ENCODE measurements around the gene SLC36A2. TPM values are rescaled to one million over a fixed set of nuclear protein-coding genes. Genes with fewer than 3 reads are reported as not detected.
"Not testable (repeated sequence)": the region's sequence is repeated elsewhere in the genome, so short reads cannot be mapped to it uniquely, and the experiment has no call there.

Gene SLC36A2
- polyA plus RNA-seq, 4 donors, result not detected

DNA sequence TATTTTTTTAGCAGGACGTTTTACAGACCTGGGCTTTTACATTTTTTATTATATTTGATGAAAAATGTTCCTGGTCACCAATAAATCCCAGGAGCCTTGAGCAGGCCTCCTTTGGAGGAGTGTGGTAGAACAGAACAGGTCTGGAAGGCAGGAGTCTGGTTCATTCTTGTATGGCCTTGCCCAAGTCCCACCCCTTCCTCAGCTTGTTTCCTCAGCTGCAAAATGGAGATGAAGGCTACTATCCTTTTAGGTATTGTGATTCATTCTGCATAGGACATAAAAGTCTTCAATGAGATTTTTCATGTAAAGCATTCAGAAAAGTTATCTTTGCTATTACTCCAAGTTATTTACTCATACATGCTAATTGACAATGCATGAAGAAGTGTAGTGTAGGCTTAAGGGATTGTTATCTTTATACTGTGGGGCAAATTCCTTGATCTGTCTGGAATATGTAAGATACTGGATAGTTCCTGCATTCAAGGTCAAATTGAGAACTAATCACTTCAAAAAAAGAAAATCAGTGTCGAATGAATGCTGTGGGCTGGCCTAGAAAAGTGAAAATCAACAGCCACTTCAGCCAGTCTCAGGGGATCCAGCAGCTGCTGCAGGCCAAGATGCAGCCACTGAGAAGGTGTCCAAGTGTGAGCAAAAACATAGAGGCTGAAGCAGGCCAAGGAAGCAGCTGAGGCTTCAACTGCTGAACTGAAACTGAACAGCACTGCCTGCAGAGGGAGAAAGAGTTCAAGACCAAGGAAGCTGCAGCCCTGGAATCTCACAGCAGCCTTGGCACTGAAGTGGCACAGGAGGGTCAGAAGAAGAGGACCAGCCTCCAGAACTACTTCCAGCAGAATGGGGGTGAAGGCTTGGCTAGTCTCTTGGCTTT lies 28.3 kb downstream of the SLC36A2 start:
- Histone ChIP-seq H3K36me3 (ENCODE audit: control insufficient read depth in 3 of 3, insufficient read depth in 2 of 3, low read depth in 1 of 3, low read length in 3 of 3) (no peaks in the 10 kb centered on the region), H3K27me3 (ENCODE audit: control insufficient read depth in 3 of 3, insufficient read depth in 3 of 3, low read length in 3 of 3) (peaks cover 0 to 2% (median 0%) of the 10 kb centered on the region in 3 donors), H3K9me3 (ENCODE audit: control insufficient read depth in 2 of 2, insufficient read depth in 1 of 2, low read depth in 1 of 2, low read length in 1 of 2) (no peaks in the 10 kb centered on the region), H3K4me3 (ENCODE audit: low read depth in 1 of 3, low read length in 3 of 3) (no peak overlapping the region), H3K4me1 (ENCODE audit: control insufficient read depth in 3 of 3, insufficient read depth in 2 of 3, low read depth in 1 of 3, low read length in 2 of 3) (no peaks in the 10 kb centered on the region), H3K27ac (ENCODE audit: low read depth in 1 of 3, low read length in 2 of 3) (no peak overlapping the region)
- WGBS, 3 donors, result 40 to 50% (median 49%) methylated on average over 2 of the region's 2 CpGs
- DNase-seq (peak; percentile 8 to 19), FAIRE-seq (no peak)

DNA sequence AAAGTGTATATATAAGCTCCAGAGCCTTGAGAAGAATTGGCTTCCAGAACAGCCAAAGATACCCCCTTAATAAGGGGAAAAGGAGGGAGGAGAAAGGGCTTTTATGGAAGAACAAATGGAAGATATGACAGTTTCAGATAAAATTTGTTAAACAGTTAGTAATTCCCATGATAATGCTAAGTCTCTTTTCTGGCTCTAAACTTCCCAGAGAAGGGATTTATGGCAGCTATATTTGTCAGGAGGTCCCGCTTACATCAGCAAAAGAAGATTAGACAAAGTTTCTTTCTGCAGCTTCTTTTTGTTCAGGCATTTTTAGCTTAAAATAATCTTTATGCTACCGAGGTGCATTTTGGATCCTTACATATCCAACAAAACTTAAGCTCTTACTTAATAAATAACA lies 29.5 kb downstream of the SLC36A2 start:
- Histone ChIP-seq H3K9me3 (ENCODE audit: control insufficient read depth in 2 of 2, insufficient read depth in 1 of 2, low read depth in 1 of 2, low read length in 1 of 2) (no peaks in the 10 kb centered on the region), H3K4me1 (ENCODE audit: control insufficient read depth in 3 of 3, insufficient read depth in 2 of 3, low read depth in 1 of 3, low read length in 2 of 3) (no peaks in the 10 kb centered on the region), H3K27ac (ENCODE audit: low read depth in 1 of 3, low read length in 2 of 3) (no peak overlapping the region), H3K4me3 (ENCODE audit: low read depth in 1 of 3, low read length in 3 of 3) (no peak overlapping the region), H3K27me3 (ENCODE audit: control insufficient read depth in 3 of 3, insufficient read depth in 3 of 3, low read length in 3 of 3) (peaks cover 0 to 2% (median 0%) of the 10 kb centered on the region in 3 donors), H3K36me3 (ENCODE audit: control insufficient read depth in 3 of 3, insufficient read depth in 2 of 3, low read depth in 1 of 3, low read length in 3 of 3) (no peaks in the 10 kb centered on the region)
- DNase-seq, result no peak
- 53 to 66% (median 61%) methylated on average over 2 of the region's 2 CpGs for WGBS, 3 donors
- no peak for FAIRE-seq

DNA sequence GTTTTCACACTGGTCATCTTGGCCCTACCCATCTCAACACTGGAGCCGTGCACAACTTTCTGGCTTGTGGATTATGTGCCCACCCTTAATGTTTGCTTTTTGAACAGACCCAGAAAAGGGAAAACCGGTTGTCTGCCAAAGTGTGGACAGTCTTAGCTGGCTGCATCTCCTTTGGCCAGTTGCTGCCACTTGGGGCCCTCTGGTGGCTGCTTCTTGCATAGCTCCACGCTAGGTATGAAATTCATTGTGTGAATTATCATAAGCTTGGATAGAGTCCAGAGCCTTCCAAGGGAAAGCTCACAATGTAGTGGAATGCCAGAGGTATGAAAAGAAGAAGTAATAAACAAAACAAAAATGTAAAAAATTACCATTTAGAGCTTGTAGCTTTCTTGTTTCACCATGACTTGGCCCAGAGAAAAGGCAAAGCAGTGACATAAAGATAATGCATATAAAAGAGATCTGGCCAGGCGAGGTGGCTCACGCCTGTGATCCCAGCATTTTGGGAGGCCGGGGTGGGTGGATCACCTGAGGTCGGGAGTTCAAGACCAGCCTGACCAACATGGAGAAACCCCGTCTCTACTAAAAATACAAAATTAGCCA lies 31.3 kb downstream of the SLC36A2 start:
- no peaks in the 10 kb centered on the region for H3K9me3 ChIP-seq (ENCODE audit: control insufficient read depth in 2 of 2, insufficient read depth in 1 of 2, low read depth in 1 of 2, low read length in 1 of 2)
- H3K27me3 ChIP-seq (ENCODE audit: control insufficient read depth in 3 of 3, insufficient read depth in 3 of 3, low read length in 3 of 3), result peaks cover 0 to 2% (median 0%) of the 10 kb centered on the region in 3 donors
- H3K27ac ChIP-seq (ENCODE audit: low read depth in 1 of 3, low read length in 2 of 3), result no peak overlapping the region
- WGBS, 3 donors, result 45 to 52% (median 45%) methylated on average over 8 of the region's 8 CpGs
- peak; percentile 71 to 77 for DNase-seq
- no peak overlapping the region for H3K4me3 ChIP-seq (ENCODE audit: low read depth in 1 of 3, low read length in 3 of 3)
- no peak for FAIRE-seq
- H3K4me1 ChIP-seq (ENCODE audit: control insufficient read depth in 3 of 3, insufficient read depth in 2 of 3, low read depth in 1 of 3, low read length in 2 of 3), result no peaks in the 10 kb centered on the region
- no peaks in the 10 kb centered on the region for H3K36me3 ChIP-seq (ENCODE audit: control insufficient read depth in 3 of 3, insufficient read depth in 2 of 3, low read depth in 1 of 3, low read length in 3 of 3)

DNA sequence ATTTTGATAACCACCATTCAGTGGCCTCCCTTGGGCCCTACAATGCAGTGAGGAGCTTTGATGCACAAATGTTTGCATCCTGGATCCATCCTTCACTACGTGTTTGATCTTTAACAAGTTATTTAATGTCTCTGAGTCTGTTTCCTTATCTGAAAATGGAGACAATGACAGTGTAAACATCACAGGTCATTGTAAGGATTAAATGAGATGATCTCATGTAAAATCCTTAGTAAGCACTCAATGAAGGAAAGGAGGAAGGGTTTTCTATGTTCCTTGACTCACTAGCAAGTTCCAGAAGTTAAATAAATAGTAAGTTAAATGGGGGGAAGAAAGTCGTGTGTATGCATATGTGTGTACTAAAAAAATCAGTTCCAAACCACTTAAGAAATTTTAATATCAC lies 34.0 kb downstream of the SLC36A2 start:
- no peak overlapping the region for H3K4me3 ChIP-seq (ENCODE audit: low read depth in 1 of 3, low read length in 3 of 3)
- peaks cover 0 to 2% (median 0%) of the 10 kb centered on the region in 3 donors for H3K27me3 ChIP-seq (ENCODE audit: control insufficient read depth in 3 of 3, insufficient read depth in 3 of 3, low read length in 3 of 3)
- H3K4me1 ChIP-seq (ENCODE audit: control insufficient read depth in 3 of 3, insufficient read depth in 2 of 3, low read depth in 1 of 3, low read length in 2 of 3), result no peaks in the 10 kb centered on the region
- no peak for DNase-seq
- no peak for FAIRE-seq
- H3K9me3 ChIP-seq (ENCODE audit: control insufficient read depth in 2 of 2, insufficient read depth in 1 of 2, low read depth in 1 of 2, low read length in 1 of 2), result no peaks in the 10 kb centered on the region
- H3K27ac ChIP-seq (ENCODE audit: low read depth in 1 of 3, low read length in 2 of 3), result no peak overlapping the region
- 15 to 35% (median 28%) methylated on average over 2 of the region's 2 CpGs for WGBS, 3 donors
- no peaks in the 10 kb centered on the region for H3K36me3 ChIP-seq (ENCODE audit: control insufficient read depth in 3 of 3, insufficient read depth in 2 of 3, low read depth in 1 of 3, low read length in 3 of 3)

DNA sequence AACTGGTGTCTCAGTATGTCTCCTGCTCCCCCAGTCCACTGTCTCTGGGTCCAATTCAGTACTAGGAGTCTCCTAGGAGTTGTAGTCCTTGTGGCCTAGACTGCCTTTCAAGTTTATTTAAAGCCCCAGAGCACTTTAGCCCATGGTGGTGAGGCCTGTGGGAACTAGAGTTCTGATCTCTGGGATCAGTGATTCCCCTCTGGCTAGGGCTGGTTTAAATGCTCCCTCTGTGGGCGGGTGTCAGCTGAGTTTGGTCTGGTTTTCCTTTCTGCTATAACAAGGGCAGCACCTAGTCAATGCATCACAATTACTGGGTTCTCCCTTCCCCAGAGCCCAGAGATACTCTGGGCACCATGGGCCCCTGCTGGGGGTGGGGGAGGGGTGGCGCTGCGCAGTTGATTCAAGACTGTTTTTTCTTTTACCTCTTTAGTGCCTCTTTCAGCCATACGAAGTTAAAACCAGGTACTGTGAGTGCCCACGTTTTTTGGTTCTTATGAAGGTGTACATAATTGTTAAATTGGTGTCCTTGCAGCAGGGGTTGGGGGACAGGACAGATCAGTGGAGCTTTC lies 34.5 kb downstream of the SLC36A2 start:
- Histone ChIP-seq H3K4me1 (ENCODE audit: control insufficient read depth in 3 of 3, insufficient read depth in 2 of 3, low read depth in 1 of 3, low read length in 2 of 3) (no peaks in the 10 kb centered on the region), H3K27me3 (ENCODE audit: control insufficient read depth in 3 of 3, insufficient read depth in 3 of 3, low read length in 3 of 3) (peaks cover 0 to 2% (median 0%) of the 10 kb centered on the region in 3 donors), H3K27ac (ENCODE audit: low read depth in 1 of 3, low read length in 2 of 3) (no peak overlapping the region), H3K4me3 (ENCODE audit: low read depth in 1 of 3, low read length in 3 of 3) (no peak overlapping the region), H3K36me3 (ENCODE audit: control insufficient read depth in 3 of 3, insufficient read depth in 2 of 3, low read depth in 1 of 3, low read length in 3 of 3) (no peaks in the 10 kb centered on the region), H3K9me3 (ENCODE audit: control insufficient read depth in 2 of 2, insufficient read depth in 1 of 2, low read depth in 1 of 2, low read length in 1 of 2) (no peaks in the 10 kb centered on the region)
- DNase-seq (no peak), FAIRE-seq (no peak)
- 62 to 73% (median 66%) methylated on average over 5 of the region's 5 CpGs for WGBS, 3 donors

DNA sequence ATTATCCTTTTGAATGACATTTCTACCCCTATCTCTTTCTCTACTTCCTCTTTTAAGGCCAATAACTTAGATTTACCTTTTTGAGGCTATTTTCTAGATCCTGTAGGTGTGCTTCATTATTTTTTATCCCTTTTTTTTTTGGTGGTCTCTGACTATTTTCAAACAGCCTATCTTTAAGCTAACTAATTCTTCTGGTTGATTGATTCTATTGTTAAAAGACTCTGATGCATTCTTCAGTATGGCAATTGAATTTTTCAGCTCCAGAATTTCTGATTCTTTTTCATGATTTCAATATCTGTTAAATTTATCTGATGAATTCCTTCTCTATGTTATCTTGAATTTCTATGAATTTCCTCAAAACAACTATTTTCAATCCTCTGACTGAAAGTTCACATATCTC lies 36.4 kb downstream of the SLC36A2 start:
- Histone ChIP-seq H3K27ac (ENCODE audit: low read depth in 1 of 3, low read length in 2 of 3) (no peak overlapping the region), H3K4me3 (ENCODE audit: low read depth in 1 of 3, low read length in 3 of 3) (no peak overlapping the region), H3K9me3 (ENCODE audit: control insufficient read depth in 2 of 2, insufficient read depth in 1 of 2, low read depth in 1 of 2, low read length in 1 of 2) (no peaks in the 10 kb centered on the region), H3K36me3 (ENCODE audit: control insufficient read depth in 3 of 3, insufficient read depth in 2 of 3, low read depth in 1 of 3, low read length in 3 of 3) (no peaks in the 10 kb centered on the region), H3K4me1 (ENCODE audit: control insufficient read depth in 3 of 3, insufficient read depth in 2 of 3, low read depth in 1 of 3, low read length in 2 of 3) (no peaks in the 10 kb centered on the region), H3K27me3 (ENCODE audit: control insufficient read depth in 3 of 3, insufficient read depth in 3 of 3, low read length in 3 of 3) (peaks cover 0 to 2% (median 0%) of the 10 kb centered on the region in 3 donors)
- FAIRE-seq, result no peak
- no peak for DNase-seq

DNA sequence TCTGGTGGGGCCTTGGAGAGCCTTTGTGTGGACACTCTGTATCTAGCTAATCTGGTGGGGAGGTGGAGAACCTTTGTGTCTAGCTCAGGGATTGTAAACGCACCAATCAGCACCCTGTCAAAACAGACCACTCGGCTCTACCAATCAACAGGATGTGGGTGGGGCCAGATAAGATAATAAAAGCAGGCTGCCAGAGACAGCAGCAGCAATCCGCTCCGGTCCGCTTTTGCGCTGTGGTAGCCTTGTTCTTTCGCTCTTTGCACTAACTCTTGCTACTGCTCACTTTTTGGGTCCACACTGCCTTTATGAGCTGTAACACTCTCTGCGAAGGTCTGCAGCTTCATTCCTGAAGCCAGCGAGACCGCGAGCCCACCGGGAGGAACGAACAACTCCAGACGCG lies 37.5 kb downstream of the SLC36A2 start:
- not testable (repeated sequence) for H3K9me3 ChIP-seq (ENCODE audit: control insufficient read depth in 2 of 2, insufficient read depth in 1 of 2, low read depth in 1 of 2, low read length in 1 of 2); FAIRE-seq; H3K4me1 ChIP-seq (ENCODE audit: control insufficient read depth in 3 of 3, insufficient read depth in 2 of 3, low read depth in 1 of 3, low read length in 2 of 3); H3K36me3 ChIP-seq (ENCODE audit: control insufficient read depth in 3 of 3, insufficient read depth in 2 of 3, low read depth in 1 of 3, low read length in 3 of 3); DNase-seq; H3K4me3 ChIP-seq (ENCODE audit: low read depth in 1 of 3, low read length in 3 of 3); H3K27me3 ChIP-seq (ENCODE audit: control insufficient read depth in 3 of 3, insufficient read depth in 3 of 3, low read length in 3 of 3); H3K27ac ChIP-seq (ENCODE audit: low read depth in 1 of 3, low read length in 2 of 3)
- WGBS, 3 donors, result 89 to 93% (median 90%) methylated on average over 15 of the region's 15 CpGs

DNA sequence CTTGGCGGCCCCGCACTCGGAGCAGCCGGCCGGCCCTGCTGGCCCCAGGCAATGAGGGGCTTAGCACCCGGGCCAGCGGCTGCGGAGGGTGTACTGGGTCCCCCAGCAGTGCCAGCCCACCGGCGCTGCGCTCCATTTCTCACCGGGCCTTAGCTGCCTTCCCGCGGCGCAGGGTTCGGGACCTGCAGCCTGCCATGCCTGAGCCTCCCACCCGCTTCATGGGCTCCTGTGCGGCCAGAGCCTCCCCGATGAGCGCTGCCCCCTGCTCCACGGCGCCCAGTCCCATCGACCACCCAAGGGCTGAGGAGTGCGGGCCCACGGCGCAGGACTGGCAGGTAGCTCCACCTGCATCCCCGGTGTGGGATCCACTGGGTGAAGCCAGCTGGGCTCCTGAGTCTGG lies 38.1 kb downstream of the SLC36A2 start:
- not testable (repeated sequence) for H3K36me3 ChIP-seq (ENCODE audit: control insufficient read depth in 3 of 3, insufficient read depth in 2 of 3, low read depth in 1 of 3, low read length in 3 of 3); H3K27me3 ChIP-seq (ENCODE audit: control insufficient read depth in 3 of 3, insufficient read depth in 3 of 3, low read length in 3 of 3); H3K9me3 ChIP-seq (ENCODE audit: control insufficient read depth in 2 of 2, insufficient read depth in 1 of 2, low read depth in 1 of 2, low read length in 1 of 2); H3K4me1 ChIP-seq (ENCODE audit: control insufficient read depth in 3 of 3, insufficient read depth in 2 of 3, low read depth in 1 of 3, low read length in 2 of 3); DNase-seq; H3K27ac ChIP-seq (ENCODE audit: low read depth in 1 of 3, low read length in 2 of 3); FAIRE-seq; H3K4me3 ChIP-seq (ENCODE audit: low read depth in 1 of 3, low read length in 3 of 3)
- WGBS, 3 donors, result 96 to 97% (median 96%) methylated on average over 17 to 27 of the region's 27 CpGs

Data from small intestine (tissue), 7 donors.